Fibroblast of villous mesenchyme (primary cell): ENCODE measurements around the gene KCNQ1. TPM values are rescaled to one million over a fixed set of nuclear protein-coding genes. Genes with fewer than 3 reads are reported as not detected.
A peak's percentile ranks its signal among the peaks of the same experiment; 100 is the strongest.

ENCODE experiments used
- DNase-seq: peaks from one replicate; pipeline ENCODE4 v3.0.0-alpha.2; 2010; ENCODE audit warnings: low read depth
- H3K4me3 ChIP-seq: 2 replicates; pipeline ENCODE4 v1.5.1; 2011; ENCODE audit warnings: low read depth, mild to moderate bottlenecking, low read length
- total RNA-seq: library from RNA; depleted of rRNA; stranded (reverse); fragments of >200 nt; gene quantifications from 2 replicates; pipeline ENCODE4 v1.2.3, GENCODE V29; 2012
- TF ChIP-seq, protein P1 (sequence below): IDR thresholded peaks from 2 replicates; pipeline ENCODE4 v1.5.1; 2012; ENCODE audit warnings: low read depth, mild to moderate bottlenecking, low read length; ENCODE audit not compliant: insufficient read depth

KCNQ1 gene
- total RNA-seq, 1 donor = not detected

DNA sequence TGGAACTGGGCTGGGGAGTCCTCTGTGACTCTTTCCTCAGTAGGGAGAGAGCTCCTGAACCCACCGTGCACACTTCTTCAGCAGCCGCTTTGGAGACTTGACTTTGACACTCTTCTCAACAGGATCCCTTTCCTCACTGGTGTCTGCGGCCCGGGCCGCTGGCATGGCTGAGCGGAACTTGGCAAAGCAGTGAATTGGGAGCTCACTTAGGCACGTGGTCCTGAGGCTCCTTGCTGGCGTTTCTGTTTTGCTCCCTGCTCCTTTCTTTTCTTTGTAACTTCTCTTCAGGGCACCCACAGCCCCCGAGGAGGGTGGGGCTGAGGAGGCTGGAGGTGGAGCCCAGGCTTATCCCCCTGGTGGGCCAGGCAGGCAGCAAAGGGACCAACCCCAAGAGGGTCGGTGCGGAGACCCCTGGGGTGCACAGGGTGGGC lies 263.4 kb downstream of the KCNQ1 start:
- TF ChIP-seq, protein P1, sequence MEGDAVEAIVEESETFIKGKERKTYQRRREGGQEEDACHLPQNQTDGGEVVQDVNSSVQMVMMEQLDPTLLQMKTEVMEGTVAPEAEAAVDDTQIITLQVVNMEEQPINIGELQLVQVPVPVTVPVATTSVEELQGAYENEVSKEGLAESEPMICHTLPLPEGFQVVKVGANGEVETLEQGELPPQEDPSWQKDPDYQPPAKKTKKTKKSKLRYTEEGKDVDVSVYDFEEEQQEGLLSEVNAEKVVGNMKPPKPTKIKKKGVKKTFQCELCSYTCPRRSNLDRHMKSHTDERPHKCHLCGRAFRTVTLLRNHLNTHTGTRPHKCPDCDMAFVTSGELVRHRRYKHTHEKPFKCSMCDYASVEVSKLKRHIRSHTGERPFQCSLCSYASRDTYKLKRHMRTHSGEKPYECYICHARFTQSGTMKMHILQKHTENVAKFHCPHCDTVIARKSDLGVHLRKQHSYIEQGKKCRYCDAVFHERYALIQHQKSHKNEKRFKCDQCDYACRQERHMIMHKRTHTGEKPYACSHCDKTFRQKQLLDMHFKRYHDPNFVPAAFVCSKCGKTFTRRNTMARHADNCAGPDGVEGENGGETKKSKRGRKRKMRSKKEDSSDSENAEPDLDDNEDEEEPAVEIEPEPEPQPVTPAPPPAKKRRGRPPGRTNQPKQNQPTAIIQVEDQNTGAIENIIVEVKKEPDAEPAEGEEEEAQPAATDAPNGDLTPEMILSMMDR = no peak
- no peak for DNase-seq
- no peak overlapping the region for H3K4me3 ChIP-seq

DNA sequence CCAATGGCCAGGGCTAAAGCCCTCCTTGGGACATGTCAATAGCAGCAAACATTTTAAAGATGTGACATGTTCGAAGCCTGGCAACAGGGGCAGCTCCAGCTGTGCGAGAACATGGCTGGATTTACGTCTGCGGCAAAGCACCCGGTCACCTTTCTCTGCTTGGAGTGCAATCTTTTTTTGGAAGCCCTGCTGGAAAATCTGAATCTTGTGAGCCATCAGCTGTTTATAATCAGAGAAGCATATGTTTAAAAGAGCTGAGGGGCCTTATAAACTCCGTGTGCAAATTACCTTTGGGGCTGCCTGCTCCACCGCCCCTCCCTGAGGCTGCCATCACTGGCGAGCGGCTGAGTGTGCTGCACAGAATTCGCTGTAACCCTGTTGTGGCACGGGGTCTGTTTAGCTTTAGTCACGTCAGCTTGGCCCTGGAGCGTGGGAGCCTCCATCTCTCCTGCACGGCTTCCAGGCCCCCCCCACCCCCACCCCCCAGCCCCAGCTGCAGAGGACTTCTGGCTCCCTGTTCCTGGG lies 264.0 kb downstream of the KCNQ1 start:
- TF ChIP-seq, protein P1 = no peak
- peak overlapping the region; percentile 15 for H3K4me3 ChIP-seq
- DNase-seq = peak; percentile 81

DNA sequence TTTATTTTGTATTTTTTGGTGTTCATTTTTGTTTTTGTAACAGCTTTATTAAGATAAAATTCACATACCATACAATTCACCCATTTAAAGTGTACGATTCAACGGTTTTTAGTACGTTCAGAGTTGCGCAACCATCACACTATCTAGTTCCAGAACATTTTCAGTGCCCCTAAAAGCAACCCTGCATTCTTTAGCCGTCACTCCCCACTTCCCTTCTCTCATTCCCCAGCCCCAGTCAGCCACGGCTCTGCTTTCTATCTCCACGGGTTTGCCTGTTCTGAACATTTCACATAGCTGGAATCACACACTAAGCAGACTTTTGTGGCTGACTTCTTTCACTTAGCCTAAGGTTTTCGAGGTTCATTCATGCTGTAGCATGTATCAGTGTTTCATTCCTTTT lies 264.6 kb downstream of the KCNQ1 start:
- DNase-seq = peak; percentile 96
- peak overlapping the region; percentile 33 for H3K4me3 ChIP-seq
- TF ChIP-seq, protein P1 = no peak

DNA sequence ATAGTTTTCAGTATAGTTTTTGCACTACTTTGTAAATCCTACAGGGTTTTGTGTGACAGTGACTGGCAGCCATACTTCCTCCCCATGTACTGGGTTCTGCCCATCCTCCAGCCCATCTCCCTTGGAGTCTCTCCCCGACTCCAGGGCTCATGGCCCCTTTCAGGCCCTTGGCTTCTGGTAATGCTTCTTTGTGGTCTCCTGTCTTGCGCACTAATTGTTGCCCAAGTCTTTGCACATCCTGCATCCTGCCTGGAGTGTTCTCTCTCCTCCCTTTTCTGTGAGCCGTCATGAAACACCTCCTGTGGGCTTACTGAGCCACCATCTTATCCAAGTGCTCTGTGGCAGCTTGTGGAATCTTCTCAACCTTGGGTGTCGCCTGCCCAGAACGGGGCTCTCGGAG lies 266.4 kb downstream of the KCNQ1 start:
- DNase-seq = peak; percentile 33

DNA sequence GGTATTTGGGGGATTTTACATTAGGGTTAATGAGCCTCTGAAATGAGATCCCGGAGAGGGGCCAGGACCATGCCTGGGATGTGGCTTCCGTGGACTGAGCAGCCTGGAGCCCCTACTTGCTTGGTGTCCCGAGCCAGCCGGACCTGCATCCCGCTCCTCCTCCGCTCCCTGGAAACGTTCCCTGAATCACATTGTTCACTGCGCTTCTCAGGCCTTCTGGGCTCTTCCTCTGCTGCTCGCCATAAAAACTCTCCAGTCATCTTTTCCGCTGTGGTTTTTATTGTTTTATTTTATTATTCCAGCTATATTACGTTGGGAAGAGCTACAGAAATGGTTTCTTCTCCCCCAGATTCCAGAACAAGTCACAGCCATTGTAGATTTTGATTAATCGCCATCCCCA lies 268.3 kb downstream of the KCNQ1 start:
- TF ChIP-seq, protein P1 = no peak
- no peak for DNase-seq
- H3K4me3 ChIP-seq = no peak overlapping the region

More for the DNA sequence above, 266.4 kb downstream of the KCNQ1 start:
- TF ChIP-seq, protein P1 = no peak
- H3K4me3 ChIP-seq = no peak overlapping the region

DNA sequence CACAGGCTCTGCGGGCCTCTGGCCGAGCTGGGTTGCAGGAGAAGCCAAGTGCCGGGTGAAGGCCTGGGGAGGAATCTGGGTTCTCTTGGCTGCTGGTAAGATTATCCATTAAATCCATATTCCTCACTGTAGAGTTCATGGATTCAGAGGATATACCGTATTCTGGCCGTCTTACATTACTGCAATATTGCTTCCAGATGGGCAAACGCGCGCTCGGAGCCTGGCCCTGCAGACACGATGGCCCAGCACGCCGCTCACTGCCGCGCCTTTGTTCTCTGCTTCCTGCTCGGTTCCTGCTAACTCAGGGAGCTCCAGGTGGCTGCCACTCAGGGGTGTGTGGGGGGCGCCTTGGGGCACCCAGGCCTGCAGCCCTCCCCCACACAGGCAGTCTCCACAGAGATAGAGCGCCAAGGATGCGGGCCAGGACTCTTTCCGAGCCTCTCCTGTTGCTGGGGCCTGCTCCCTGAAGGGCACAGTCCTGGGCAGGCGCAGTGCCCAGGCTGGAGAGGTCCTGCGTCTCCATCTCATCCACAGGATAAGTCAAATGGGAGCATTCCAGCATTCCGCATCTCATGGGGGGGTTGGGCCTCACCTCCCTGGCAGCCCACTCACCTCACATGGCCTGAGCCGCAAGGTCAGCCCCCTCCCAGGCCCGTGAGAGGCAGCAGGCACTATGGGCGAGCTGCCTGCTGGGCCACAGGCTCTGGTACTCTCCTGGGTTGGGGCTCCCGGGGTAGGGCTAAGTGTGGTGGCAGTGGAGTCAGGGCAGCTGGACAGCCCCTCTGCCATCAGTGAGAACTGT lies 269.1 kb downstream of the KCNQ1 start:
- TF ChIP-seq, protein P1 = no peak
- H3K4me3 ChIP-seq = no peak overlapping the region
- DNase-seq = no peak
